ENCODE results near the gene RAB3A.

DNA sequence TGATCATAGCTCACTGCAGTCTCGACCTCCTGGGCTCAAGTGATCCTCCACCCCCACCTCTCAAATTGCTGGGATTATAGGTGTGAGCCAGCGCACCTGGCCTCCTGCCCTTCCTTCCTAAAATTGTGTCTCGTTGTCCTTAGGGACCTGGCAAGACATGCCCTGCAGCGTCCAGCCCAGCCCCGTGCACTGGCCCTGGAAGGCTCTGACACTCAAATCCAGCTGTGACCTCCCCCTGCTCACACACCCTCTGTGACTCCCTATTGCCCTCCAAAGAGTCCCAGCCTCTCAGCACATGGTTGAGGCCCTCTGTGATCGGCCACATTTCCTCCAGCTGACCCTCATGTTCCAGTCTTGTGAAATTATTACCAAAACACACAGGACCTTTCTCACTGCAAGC lies 5.9 kb downstream of the RAB3A start:
- TF ChIP-seq EZH2phosphoT487 (IDR thresholded peaks at IDR 0.05; ENCODE audit: insufficient read depth, low read depth) (no peak), EZH2 (IDR thresholded peaks at IDR 0.05; ENCODE audit: insufficient read depth, poor library complexity, severe bottlenecking) (no peak)

Data from GM23248 (cell line).